ENCODE data around the gene ABCC3. TPM values are rescaled to one million over a fixed set of nuclear protein-coding genes. Genes with fewer than 3 reads are reported as not detected.
"Not testable (repeated sequence)": the region's sequence is repeated elsewhere in the genome, so short reads cannot be mapped to it uniquely, and the experiment has no call there.

The ABCC3 gene
- total RNA-seq, 6 experiments from 2014 or later = 18.4 to 23.6 (median 21.3) TPM

DNA sequence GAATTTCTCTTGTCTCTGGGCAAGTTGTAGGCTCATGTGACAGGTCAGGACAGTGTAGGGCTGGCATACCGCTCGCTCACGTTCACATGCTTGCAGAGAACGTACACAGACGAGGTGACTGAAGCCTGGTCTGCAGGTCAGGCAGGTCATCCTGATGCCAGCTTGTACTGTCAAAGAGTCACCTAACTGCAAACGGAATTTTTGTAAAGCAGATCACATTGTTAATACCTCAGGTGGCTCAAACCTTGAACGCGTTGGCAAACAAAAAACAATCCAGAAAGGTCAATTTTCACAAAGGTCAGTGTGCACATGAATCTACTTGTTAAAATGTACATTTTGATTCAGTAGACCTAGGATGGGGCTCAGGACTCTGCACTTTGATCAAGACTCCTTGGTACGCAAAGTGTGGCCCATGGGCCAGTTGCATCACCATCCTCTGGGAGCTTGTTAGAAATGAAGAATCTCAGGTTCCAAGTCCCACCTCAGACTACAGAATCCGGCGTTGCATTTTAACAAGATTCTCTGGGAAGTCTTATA, 44.4 kb downstream of the ABCC3 start:
- TF ChIP-seq CTCF (IDR thresholded peaks at IDR 0.05) = no peak
- H3K27ac Mint-ChIP-seq = no peak overlapping the region
- H3K4me1 Mint-ChIP-seq (ENCODE audit: low read depth) = peaks cover 15% of the 10 kb centered on the region
- no peak overlapping the region for H3K4me3 Mint-ChIP-seq
- peaks cover 1% of the 10 kb centered on the region for H3K27me3 Mint-ChIP-seq (ENCODE audit: insufficient read depth)
- no peaks in the 10 kb centered on the region; the same call in 1 of the 2 replicates for H3K36me3 Mint-ChIP-seq (ENCODE audit: low read depth)
- H3K9me3 Mint-ChIP-seq = no peaks in the 10 kb centered on the region
- DNase-seq = no peak

- Mint-ChIP-seq H3K4me1 (ENCODE audit: low read depth) (peaks cover 15% of the 10 kb centered on the region), H3K4me3 (no peak overlapping the region), H3K27ac (no peak overlapping the region), H3K36me3 (ENCODE audit: low read depth) (no peaks in the 10 kb centered on the region; the same call in 1 of the 2 replicates), H3K9me3 (no peaks in the 10 kb centered on the region), H3K27me3 (ENCODE audit: insufficient read depth) (peaks cover 1% of the 10 kb centered on the region)
- no peak for TF ChIP-seq CTCF (IDR thresholded peaks at IDR 0.05)
- no peak for DNase-seq
Observed at GRCh38 chr17:50680126-50680525, 45.4 kb downstream of the ABCC3 start.

- Mint-ChIP-seq H3K4me3 (peak overlapping the region; percentile 57), H3K27ac (peak overlapping the region; percentile 65), H3K4me1 (ENCODE audit: low read depth) (peaks cover 15% of the 10 kb centered on the region)
- H3K9me3 Mint-ChIP-seq; H3K36me3 Mint-ChIP-seq (ENCODE audit: low read depth); H3K27me3 Mint-ChIP-seq (ENCODE audit: insufficient read depth); DNase-seq: not testable (repeated sequence)
Observed at GRCh38 chr17:50680543-50681262, 46.0 kb downstream of the ABCC3 start.

GRCh38 chr17:50681263-50682200, 46.9 kb downstream of the ABCC3 start:
- Mint-ChIP-seq H3K4me3 (peak overlapping the region; percentile 57), H3K36me3 (ENCODE audit: low read depth) (no peaks in the 10 kb centered on the region; the same call in 1 of the 2 replicates), H3K4me1 (ENCODE audit: low read depth) (peaks cover 22% of the 10 kb centered on the region), H3K27ac (peak overlapping the region; percentile 65), H3K27me3 (ENCODE audit: insufficient read depth) (peaks cover 2% of the 10 kb centered on the region), H3K9me3 (no peaks in the 10 kb centered on the region)
- TF ChIP-seq CTCF (IDR thresholded peaks at IDR 0.05) = peak; percentile 80
- DNase-seq = peak; percentile 71

DNA sequence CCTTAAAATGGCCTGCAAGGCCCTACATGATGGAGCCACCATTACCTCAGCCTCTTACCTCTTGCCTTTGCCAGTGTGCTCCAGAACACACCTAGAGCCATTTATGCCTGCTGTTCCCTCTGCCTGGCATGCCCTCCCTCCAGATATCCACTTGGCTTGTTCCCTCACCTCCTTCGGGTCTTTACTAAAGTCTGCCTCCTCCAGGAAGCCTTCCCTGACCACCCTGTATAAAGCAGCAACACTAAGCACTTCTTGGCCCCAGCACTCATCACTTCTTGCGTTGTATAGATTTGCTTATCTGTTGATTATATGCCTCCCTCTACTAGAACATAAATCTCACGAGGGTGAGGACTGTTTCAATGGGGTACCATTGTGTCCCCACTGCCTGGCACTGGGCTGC, 47.8 kb downstream of the ABCC3 start:
- Mint-ChIP-seq H3K4me1 (ENCODE audit: low read depth) (peaks cover 31% of the 10 kb centered on the region), H3K27me3 (ENCODE audit: insufficient read depth) (peaks cover 3% of the 10 kb centered on the region), H3K36me3 (ENCODE audit: low read depth) (no peaks in the 10 kb centered on the region; the same call in 1 of the 2 replicates), H3K27ac (no peak overlapping the region), H3K9me3 (no peaks in the 10 kb centered on the region), H3K4me3 (no peak overlapping the region)
- no peak for DNase-seq
- no peak for TF ChIP-seq CTCF (IDR thresholded peaks at IDR 0.05)

Measured in HFFc6 (cell line).